HG02840 (cell line): ENCODE results near the gene KRTAP1-5.
"Not testable (repeated sequence)": the region's sequence is repeated elsewhere in the genome, so short reads cannot be mapped to it uniquely, and the experiment has no call there.

Source experiments
- ATAC-seq: cut with Tn5 transposase; IDR thresholded peaks from one replicate; pipeline ENCODE4 v1.9.1; 2021; ENCODE audit warnings: mild to moderate bottlenecking, moderate library complexity, moderate number of reproducible peaks; ENCODE audit not compliant: unreplicated experiment, low FRiP score

KRTAP1-5 gene

DNA sequence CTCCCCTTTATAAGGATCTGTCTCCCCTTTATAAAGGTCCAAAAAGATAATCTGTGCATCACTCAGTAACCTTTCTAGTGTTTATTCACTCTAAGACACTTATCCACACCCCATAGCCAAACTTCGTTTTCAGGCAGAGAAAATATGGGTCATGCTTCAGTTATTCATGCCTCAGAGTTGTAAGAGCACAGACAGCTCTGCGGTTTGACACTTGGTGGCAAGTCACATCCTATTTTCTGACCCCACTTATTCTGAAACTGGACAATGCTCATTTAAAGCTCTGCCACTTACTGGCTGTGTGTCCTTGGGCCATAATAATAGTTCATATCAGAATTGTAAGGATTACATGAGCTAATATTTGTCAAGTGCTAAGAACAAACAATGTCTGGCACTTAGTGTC, 22.1 kb upstream of the KRTAP1-5 start:
- no peak for ATAC-seq

DNA sequence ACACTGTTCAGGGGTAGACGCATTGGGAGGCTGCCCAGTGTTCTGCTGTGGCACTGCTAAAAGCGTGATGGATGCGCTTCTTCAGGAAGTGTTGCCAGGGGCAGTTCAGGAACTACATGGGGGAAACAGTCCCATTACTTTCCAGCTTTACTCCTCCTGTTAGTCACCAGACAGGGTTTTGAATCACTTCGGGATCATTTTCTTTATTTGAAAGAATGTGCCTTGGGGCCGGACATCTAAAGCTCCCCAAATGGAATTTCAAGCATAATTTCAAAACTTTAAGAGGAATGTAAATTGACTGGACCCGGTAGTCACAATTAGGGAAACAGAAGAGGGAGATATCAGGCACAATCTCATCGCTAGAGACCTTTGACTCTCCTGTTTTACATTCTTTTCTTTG, 21.4 kb upstream of the KRTAP1-5 start:
- ATAC-seq: no peak

DNA sequence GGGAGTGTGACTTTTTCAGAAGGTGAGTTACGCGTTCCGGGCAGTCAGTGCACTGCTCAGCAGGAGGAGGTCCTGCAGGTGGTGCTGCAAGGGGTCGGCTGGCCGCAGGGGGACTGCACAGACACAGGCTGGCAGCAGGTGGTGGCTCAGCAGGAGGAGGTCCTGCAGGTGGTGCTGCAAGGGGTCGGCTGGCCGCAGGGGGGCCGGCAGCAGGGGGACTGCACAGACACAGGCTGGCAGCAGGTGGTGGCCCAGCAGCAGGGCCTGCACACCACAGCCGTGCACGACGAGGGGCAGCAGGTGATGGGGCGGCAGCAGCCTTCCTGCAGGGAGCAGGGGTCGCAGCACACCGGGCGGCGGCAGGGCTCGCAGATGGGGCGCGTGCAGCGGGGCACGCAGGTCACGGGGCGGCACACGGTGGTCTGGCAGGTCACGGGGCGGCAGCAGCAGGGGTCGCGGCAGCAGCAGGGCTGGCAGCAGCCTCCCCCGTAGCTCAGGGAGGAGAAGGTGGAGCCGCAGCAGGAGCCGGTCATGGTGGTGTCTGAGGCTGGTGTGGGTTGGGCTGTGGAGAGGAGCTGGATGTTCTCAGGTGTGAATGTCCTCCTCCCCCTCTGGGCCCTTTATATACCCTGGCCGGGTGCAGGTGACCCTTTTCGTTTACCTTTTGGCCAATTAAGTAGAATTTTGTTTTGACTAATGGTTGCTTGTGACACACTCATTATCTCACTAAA, 19.9 kb upstream of the KRTAP1-5 start, which contains the start of gene KRTAP2-1:
TSS of gene KRTAP2-1 (minus strand) at position 582 of the 731 bp plus-strand sequence. CDS start at position 533, 49 bp downstream.
- not testable (repeated sequence) for ATAC-seq

DNA sequence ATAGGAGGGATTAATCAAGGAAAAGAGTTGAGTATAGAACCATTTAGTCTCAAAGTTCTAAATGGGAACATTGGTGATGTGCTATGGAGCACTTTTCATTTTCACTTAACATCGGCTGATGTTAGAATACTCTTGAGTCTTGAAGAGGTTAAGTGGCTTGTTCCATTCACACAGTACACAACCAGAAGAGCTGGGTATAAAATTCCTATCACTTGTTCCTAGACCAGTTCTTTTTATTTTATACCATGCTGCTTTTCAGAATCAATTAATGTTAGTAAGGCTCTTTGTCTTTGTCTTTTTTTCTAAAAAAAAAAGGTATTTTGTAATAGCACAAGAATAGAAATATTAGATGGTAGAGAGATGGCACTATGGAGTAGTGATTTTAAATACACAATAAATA, 15.9 kb upstream of the KRTAP1-5 start:
- no peak for ATAC-seq

DNA sequence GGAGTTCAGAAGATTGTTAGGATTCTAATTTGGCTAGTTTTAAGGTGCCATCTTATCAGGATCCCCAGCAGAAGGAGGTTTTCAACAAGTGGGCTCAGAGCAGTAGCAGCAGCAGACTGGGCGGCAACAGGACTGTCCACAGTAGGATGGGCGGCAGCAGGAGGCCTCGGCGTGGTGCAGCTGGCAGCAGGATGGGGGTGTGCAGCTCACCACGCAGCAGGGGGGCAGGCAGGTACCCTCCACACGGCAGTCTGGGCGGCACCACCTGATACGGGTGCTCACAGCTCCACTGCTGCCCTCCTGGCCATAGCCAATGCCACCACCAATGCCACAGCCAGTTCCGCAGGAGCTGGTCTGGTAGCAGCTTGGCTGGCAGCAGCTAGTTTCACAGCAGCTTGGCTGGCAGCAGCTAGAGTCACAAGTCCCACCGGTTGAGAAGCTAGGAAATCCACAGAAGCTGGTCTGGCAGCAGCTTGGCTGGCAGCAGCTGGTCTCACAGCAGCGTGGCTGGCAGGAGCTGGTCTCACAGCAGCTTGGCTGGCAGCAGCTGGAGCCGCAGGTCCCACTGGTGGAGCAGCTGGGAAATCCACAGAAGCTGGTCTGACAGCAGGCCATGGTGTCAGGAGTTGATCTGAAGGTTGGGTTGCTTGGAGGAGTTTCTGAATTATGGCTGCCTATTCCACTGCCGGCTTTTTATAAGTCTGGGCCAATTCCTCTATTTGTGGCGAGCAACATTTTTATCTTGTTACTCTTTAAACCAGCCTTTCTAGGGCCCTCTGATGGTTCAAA, 14.0 kb upstream of the KRTAP1-5 start, which contains the start of gene KRTAP1-1:
TSS of gene KRTAP1-1 (minus strand) at position 668 of the 789 bp plus-strand sequence. CDS start at position 615, 53 bp downstream.
- ATAC-seq: not testable (repeated sequence)

DNA sequence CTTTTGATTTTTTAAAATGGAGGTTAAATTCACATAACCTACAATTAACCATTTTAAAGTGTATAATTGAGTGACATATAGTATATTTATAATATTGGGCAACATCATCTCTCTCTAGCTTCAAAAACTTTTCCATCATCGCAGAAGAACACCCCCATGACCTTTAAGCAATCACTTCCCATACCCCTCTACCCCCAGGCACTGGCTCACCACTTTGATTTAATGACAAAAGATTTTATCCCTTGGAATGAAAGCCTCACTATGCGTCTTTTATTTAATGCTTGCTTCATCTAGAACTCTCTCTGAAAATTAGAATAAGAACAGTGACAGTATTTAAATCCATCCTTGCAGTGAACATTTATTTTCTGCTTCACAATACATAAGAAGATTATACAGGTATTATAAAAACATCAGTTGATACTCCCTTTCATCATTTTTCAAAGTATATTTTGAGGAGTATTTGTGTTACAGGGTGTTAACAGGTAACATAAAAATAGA, 10.9 kb upstream of the KRTAP1-5 start:
- ATAC-seq: no peak

DNA sequence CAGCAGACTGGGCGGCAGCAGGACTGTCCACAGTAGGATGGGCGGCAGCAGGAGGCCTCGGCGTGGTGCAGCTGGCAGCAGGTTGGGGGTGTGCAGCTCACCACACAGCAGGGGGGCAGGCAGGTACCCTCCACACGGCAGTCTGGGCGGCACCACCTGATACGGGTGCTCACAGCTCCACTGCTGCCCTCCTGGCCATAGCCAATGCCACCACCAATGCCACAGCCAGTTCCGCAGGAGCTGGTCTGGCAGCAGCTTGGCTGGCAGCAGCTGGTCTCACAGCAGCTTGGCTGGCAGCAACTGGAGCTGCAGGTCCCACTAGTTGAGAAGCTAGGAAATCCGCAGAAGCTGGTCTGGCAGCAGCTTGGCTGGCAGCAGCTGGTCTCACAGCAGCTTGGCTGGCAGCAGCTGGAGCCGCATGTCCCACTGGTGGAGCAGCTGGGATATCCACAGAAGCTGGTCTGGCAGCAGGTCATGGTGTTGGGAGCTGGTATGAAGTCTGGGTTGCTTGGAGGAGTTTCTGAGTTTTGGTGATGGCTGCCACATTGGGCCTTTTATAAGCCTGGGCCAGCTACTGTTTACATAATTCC, 7.4 kb upstream of the KRTAP1-5 start, which contains the start of gene KRTAP1-3:
TSS of gene KRTAP1-3 (minus strand) at position 529 of the 590 bp plus-strand sequence. CDS start at position 476, 53 bp downstream.
- ATAC-seq: not testable (repeated sequence)

DNA sequence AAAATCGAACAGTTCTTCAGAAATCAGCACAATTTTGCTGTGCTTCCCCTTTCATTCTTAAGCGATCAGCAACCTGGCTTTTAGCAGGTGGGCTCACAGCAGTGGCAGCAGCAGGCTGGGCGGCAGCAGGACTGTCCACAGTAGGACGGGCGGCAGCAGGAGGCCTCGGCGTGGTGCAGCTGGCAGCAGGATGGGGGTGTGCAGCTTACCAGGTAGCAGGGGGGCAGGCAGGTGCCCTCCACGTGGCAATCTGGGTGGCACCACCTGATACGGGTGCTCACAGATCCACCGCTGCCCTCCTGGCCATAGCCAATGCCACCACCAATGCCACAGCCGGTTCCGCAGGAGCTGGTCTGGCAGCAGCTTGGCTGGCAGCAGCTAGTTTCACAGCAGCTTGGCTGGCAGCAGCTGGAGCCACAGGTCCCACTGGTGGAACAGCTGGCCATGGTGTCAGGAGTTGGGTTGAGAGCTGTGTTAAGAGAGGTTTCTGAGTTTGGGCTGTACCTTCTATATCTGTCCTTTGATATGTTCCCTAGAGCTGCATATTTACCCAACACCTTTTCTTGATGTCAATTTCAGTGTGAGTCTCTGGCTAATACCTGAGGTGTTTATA, 2.7 kb upstream of the KRTAP1-5 start, which contains the start of gene KRTAP1-4:
TSS of gene KRTAP1-4 (minus strand) at position 563 of the 613 bp plus-strand sequence. CDS start at position 446, 117 bp downstream.
- no peak for ATAC-seq

DNA sequence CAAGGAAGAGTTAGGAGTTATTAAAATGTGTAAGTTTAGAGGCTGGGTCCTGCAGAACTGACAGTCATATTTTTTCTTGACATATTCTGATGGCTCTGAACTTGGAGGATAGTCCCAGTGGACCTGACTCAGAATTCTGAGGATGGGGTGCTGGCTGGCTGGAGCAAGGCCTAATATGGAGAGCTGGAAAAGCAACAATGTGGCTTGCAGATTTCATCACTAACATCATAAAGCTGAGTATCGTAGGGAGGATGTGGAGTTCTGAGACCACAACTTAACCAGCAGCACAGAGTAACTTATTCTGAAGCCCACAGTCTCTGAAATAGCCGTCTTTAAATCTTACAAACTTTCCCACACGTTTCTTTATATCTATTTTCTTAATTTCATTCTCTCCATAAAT, 2.3 kb downstream of the KRTAP1-5 start:
- ATAC-seq: no peak

DNA sequence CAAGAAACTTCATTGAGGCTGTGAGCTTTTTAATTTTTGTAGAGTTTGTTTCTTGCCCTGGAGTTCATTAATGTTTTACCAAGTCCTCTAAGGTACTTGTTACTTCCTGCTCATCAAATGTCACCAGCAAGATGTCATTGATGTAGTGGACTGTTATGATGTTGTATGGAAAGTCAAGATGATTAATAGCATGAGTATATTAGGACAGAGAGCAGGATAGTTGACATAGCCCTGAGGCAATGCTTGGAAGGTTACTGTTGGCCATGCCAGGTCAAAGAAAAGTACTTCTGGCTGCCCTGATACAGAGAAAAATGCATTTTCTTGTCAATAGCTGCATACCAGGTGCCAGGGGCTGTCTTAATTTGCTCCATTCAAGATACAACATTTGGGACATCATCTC, 6.7 kb downstream of the KRTAP1-5 start:
- ATAC-seq: no peak

DNA sequence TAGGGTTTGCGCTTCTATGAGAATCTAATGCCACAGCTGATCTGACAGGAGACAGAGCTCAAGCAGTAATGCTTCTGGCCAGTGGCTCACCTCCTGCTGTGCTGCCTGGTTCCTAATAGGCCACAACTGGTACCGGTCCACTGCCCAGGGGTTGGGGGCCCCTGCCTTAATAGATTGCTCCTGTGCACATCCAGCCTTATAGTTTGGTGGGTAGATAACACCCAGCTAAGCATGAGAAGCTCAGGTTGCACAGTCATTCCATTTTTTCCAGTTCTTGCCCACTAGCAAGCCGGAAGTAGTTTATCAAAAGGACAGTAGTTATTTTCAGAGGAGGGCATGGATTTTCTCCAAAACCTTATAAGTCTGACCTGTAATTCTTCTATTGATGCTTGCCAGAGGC, 7.6 kb downstream of the KRTAP1-5 start:
- ATAC-seq: no peak

DNA sequence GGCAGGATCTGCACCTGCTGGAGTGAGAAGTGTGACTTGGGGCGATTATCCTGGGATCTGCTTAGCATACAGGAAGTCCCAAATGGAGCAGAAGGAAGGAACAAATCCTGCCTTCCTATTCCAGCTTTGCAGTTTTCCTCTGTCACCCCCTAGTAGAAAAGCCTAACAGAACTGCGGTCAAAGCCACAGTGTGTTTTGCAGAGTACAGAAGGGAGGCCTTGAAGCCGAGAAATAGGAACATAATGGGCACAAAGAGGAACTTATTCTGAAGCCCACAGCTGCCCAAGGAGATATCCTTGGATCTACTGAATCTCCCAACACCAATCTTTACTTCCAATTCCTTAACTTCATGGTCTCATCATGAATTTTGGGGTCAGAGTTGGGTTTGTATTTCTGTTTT, 8.5 kb downstream of the KRTAP1-5 start:
- no peak for ATAC-seq

DNA sequence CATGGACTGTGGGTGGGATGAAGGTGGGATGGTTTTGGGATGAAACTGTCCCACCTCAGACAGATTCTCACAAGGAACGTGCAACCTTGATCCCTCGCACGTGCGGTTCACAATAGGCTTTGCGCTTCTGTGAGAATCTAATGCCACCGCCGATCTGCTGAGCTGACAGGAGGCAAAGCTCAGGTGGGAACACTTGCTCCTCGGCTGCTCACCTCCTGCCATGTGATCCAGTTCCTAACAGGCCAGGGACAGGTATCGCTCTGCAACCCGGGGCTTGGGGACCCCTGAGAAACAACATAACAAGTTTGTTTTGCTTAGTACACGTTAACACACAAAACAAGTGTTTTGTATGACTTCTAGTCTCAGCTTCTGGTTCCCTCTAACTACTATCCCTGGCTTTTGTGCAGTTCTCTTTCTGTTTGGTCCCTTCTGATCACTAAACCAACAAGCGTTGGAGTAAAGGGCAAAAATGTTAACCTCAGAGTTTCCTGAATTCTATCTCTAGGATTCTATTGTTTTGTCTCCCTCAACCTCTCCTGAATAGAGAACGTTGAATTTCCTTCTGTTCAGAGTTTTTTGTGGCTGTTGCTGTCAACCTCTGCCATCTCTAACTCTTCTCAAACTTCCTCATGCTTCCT, 10.3 kb downstream of the KRTAP1-5 start:
- no peak for ATAC-seq

DNA sequence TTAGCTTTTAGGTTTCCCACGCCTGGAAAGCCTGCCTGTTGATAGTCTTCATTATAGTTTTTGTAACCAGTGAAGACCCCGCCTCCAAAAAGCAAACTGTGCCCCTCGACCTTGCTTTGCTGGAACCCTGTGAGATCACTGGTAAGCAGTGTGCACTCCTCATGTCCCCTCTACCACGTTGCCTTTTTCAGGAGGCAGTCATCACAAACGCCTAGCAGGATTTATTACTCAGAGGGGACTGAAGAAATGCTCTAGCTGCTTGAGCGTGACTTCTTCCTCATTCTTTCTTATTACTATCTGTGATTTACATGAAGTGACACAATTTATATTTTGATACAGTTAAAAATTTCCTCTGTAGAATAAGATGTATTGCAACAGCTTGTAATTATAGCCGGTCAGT, 11.6 kb downstream of the KRTAP1-5 start:
- ATAC-seq: no peak

DNA sequence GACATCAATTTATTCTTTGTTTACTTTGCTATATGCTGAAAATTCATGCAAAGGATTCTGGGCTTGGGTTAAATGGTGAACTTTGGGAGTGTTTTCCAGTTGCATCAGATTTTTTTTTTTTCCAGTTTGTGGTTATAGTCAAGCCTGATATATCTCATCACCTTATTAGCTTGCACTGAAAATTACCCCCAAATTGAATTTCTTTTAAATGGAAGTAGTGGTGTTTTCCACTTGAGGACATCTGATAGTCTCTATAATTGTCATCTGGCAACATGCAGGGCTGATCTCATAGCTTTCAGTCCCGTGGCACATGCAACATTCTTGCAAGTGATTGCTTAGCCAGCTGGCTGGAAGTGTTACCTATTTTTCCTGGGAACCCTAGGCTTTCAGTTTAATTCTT, 13.4 kb downstream of the KRTAP1-5 start:
- no peak for ATAC-seq

DNA sequence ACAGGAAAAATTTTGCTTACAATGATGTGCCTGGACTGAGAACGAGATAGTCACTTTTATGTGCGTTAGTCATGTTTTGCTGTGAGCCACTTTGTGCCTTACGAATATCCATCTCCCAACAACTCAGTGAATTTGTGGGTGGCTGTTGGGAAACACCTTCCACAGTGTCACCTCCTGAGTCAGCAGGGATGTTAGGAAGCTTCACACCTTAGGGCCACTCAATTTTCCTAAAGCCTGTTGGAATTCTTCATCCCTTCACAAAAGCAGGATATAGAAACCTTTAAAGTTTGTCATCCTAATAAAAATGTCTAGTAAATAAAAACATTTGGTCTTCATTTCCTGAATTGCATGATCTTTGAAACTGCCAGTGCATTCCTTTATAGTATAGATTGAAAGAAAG, 13.8 kb downstream of the KRTAP1-5 start:
- ATAC-seq: no peak

DNA sequence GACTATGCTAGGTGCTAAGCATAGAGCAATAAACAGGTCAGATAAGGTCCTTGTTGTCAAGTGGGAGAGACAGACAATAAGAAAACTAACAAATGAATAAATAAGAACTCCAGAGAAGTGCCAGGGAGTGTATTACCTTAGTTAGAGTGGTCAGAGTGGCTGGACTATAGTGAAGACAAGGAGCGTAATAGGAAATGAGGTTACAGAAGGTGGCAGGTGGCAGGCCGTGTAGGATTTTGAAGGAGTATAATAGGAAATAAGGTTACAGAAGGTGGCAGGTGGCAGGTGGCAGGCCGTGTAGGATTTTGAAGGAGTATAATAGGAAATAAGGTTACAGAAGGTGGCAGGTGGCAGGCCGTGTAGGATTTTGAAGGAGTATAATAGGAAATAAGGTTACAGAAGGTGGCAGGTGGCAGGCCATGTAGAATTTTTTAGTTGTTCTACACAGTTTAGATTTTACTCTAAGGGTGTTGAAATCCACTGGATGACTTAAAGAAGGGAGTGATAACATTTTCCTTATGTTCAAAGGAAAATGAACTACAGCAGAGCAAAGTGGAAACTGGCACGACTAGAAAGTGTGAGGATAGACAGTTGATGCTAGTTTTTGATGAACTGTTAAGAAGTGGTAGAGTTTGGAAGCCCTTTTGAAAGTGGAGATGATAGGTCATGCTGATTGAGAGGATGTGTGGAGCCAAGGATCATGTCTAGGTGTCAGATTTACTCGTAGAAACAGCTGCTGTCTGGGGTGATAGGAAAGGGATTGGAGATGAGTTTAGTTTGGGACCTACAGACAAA, 14.5 kb downstream of the KRTAP1-5 start:
- ATAC-seq: no peak

DNA sequence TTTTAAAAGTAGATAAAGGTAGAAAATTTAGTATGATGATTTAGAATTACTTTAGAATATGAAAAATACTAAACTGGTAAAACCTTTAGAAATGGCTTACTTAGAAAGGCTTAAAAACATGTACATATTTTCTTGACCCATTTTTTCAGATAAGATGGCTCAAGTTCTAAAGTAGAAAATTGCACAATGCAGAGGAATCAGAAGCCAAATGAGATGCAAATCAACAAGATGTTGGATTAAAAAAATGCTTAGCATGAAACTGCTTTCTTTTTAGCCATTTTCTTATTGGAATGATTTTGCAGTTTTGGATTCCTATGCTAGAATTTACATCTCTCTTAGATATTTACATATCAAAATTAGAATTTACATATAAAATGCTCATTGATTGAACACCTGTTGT, 16.6 kb downstream of the KRTAP1-5 start:
- no peak for ATAC-seq

DNA sequence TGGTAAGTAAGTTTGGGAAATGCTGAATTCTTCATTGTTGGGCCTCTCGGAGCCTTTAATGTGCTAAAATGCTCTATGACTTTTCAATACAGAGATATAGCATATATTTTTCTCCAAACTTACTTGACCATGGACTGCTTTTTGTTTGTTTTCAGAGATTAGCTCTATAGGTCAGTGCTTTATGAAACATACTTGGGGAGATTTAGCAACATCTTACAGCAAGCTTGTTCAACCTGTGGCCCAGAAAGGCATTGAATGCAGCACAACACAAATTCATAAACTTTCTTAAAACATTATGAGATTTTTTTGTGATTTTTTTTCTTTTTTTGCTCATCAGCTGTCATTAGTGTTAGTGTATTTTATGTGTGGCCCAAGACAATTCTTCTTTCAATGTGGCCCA, 17.1 kb downstream of the KRTAP1-5 start:
- no peak for ATAC-seq
